Body of pancreas (tissue), 4 donors: ENCODE results near the gene ITGB2.

Source experiments
- POLR2A ChIP-seq, 3 donors: fragments of 450-650 bp; IDR thresholded peaks; one replicate each; pipeline ENCODE4 v1.6.1; 2016; ENCODE audit warnings: antibody characterized with exemption in 3 of 3, mild to moderate bottlenecking in 2 of 3
- TF ChIP-seq, protein P1 (sequence below), 7 experiments: fragments of 450-650 bp in 4 of 7; fragments of 200-600 bp in 3 of 7; sonication (generic) in 3 of 7; IDR thresholded peaks; one replicate each; pipeline ENCODE4 v1.5.1; 2016 to 2019; ENCODE audit warnings: antibody characterized with exemption in 7 of 7

DNA sequence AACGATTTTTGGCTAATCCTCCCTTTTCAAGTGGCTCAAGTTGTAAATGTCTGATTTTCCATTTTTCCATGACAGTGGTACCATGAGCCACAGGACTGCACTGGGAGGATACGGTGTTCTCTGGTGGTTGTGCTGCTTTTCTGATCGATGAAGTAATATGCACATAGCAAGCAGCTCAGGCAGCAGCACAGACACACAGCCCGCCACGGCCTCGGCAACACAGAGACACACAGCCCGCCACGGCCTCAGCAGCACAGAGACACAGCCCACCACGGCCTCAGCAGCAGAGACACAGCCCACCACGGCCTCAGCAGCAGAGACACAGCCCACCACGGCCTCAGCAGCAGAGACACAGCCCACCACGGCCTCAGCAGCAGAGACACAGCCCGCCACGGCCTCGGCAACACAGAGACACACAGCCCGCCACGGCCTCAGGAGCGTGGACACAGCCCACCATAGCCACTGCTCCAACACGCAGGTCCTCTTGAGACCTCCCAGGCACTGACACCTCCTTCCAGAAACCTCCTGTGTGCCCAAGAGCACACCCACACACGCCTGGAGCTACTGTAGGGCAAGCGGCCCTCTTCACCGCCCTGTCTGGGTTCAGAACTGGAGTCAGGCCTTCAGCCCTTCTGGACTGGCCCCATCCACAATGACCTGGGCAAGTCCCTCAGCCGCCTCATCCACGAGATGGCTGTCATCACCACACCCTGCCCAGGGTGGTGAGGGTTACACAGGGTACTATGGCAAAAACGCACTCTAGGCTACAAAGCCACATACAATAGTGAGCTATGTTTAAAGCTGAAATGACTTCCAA lies 57.6 kb downstream of the ITGB2 start:
- TF ChIP-seq POLR2A (IDR thresholded peaks at IDR 0.05) = no peak
- TF ChIP-seq, protein P1, sequence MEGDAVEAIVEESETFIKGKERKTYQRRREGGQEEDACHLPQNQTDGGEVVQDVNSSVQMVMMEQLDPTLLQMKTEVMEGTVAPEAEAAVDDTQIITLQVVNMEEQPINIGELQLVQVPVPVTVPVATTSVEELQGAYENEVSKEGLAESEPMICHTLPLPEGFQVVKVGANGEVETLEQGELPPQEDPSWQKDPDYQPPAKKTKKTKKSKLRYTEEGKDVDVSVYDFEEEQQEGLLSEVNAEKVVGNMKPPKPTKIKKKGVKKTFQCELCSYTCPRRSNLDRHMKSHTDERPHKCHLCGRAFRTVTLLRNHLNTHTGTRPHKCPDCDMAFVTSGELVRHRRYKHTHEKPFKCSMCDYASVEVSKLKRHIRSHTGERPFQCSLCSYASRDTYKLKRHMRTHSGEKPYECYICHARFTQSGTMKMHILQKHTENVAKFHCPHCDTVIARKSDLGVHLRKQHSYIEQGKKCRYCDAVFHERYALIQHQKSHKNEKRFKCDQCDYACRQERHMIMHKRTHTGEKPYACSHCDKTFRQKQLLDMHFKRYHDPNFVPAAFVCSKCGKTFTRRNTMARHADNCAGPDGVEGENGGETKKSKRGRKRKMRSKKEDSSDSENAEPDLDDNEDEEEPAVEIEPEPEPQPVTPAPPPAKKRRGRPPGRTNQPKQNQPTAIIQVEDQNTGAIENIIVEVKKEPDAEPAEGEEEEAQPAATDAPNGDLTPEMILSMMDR (IDR thresholded peaks at IDR 0.05) = no peak
